IMR-90 (cell line): Measurements from ENCODE around the gene DHDH. TPM values are rescaled to one million over a fixed set of nuclear protein-coding genes. Genes with fewer than 3 reads are reported as not detected.

Source experiments
- ATAC-seq: fragments of 200-7000 bp; cut with Tn5 transposase; 2 replicates; pipeline ENCODE4 v1.9.1; 2020; ENCODE audit warnings: low read depth, mild to moderate bottlenecking, moderate library complexity
- BruUV-seq: library from RNA; stranded (reverse); fragments of 400-500 nt; replicated peaks from 2 replicates; lab custom pipeline; 2021; lab: Mats Ljungman, UMichigan
- CTCF ChIA-PET: fragments of 300-600 bp; formaldehyde crosslinking; extraction: SDS; loops from one replicate; lab custom pipeline; 2021; ENCODE audit warnings: antibody characterized with exemption; lab: Yijun Ruan, JAX
- POLR2A ChIA-PET: fragments of 300-600 bp; sonication (Branson Sonifier 250); formaldehyde crosslinking; loops from one replicate; lab custom pipeline; 2022; ENCODE audit warnings: antibody characterized with exemption; ENCODE audit not compliant: unreplicated experiment; lab: Charles Lee
- DNase-seq: peaks from one replicate; pipeline ENCODE4 v3.0.0; 2013
- H2AFZ ChIP-seq: replicated peaks from 2 replicates; pipeline ENCODE3; 2013; ENCODE audit warnings: low read length, mild to moderate bottlenecking; ENCODE audit not compliant: poor library complexity
- H2AK5ac ChIP-seq: 2 replicates; pipeline ENCODE4 v1.6.1; 2013; ENCODE audit warnings: low read depth, low read length, inconsistent platforms
- H2AK9ac ChIP-seq: replicated peaks from 2 replicates; pipeline ENCODE3; 2013; ENCODE audit warnings: mild to moderate bottlenecking, low read depth, low read length, moderate library complexity; ENCODE audit not compliant: poor library complexity
- H2BK120ac ChIP-seq: 2 replicates; pipeline ENCODE4 v1.6.1; 2013; ENCODE audit warnings: low read depth, low read length, inconsistent platforms
- H2BK15ac ChIP-seq: 3 replicates; pipeline ENCODE4 v1.6.1; 2013; ENCODE audit warnings: low read depth, low read length, inconsistent platforms
- H2BK20ac ChIP-seq: 2 replicates; pipeline ENCODE4 v1.6.1; 2013; ENCODE audit warnings: low read depth, mild to moderate bottlenecking, inconsistent platforms, low read length, moderate library complexity
- H2BK5ac ChIP-seq: 2 replicates; pipeline ENCODE4 v1.6.1; 2013; ENCODE audit warnings: mild to moderate bottlenecking, low read depth, low read length, inconsistent platforms; ENCODE audit not compliant: poor library complexity, severe bottlenecking
- H3K14ac ChIP-seq: replicated peaks from 2 replicates; pipeline ENCODE4 v1.6.1; 2013; ENCODE audit warnings: low read depth, low read length, inconsistent platforms
- H3K18ac ChIP-seq: 2 replicates; pipeline ENCODE4 v1.6.1; 2013; ENCODE audit warnings: low read depth, low read length, control low read depth
- H3K23ac ChIP-seq: 2 replicates; pipeline ENCODE4 v1.6.1; 2013; ENCODE audit warnings: low read depth, low read length, inconsistent platforms
- H3K27ac ChIP-seq: 2 replicates; pipeline ENCODE4 v1.5.1; 2013; ENCODE audit warnings: mild to moderate bottlenecking, control low read depth, low read length; ENCODE audit not compliant: insufficient read depth
- H3K27me3 ChIP-seq: 2 replicates; pipeline ENCODE4 v1.6.1; 2013; ENCODE audit warnings: low read length; ENCODE audit not compliant: control insufficient read depth, insufficient read depth
- H3K36me3 ChIP-seq: 2 replicates; pipeline ENCODE4 v1.6.1; 2013; ENCODE audit warnings: low read length, mixed read lengths; ENCODE audit not compliant: control insufficient read depth, insufficient read depth
- H3K4ac ChIP-seq: 2 replicates; pipeline ENCODE4 v1.6.1; 2013; ENCODE audit warnings: low read depth, low read length, inconsistent platforms
- H3K4me1 ChIP-seq: 2 replicates; pipeline ENCODE4 v1.6.1; 2013; ENCODE audit warnings: low read length, mixed read lengths; ENCODE audit not compliant: control insufficient read depth, insufficient read depth
- H3K4me2 ChIP-seq: 2 replicates; pipeline ENCODE4 v1.6.1; 2013; ENCODE audit warnings: low read depth, mild to moderate bottlenecking, control low read depth, low read length, moderate library complexity
- H3K4me3 ChIP-seq: 2 replicates; pipeline ENCODE4 v1.5.1; 2013; ENCODE audit warnings: low read depth, mild to moderate bottlenecking, control low read depth, low read length, moderate library complexity; ENCODE audit not compliant: insufficient read depth
- H3K56ac ChIP-seq: 2 replicates; pipeline ENCODE4 v1.6.1; 2013; ENCODE audit warnings: low read length, inconsistent platforms; ENCODE audit not compliant: insufficient read depth; ENCODE audit errors: extremely low read depth
- H3K79me1 ChIP-seq, 2 experiments: 2 replicates each; pipeline ENCODE4 v1.6.1; 2013; ENCODE audit warnings: low read length in 2 of 2, inconsistent platforms in 1 of 2, low read depth in 1 of 2
- H3K9ac ChIP-seq: 2 replicates; pipeline ENCODE4 v1.6.1; 2013; ENCODE audit warnings: low read depth, low read length, control low read depth
- H3K9me1 ChIP-seq: 2 replicates; pipeline ENCODE4 v1.6.1; 2013; ENCODE audit warnings: low read length, inconsistent platforms; ENCODE audit not compliant: insufficient read depth
- H3K9me3 ChIP-seq: 2 replicates; pipeline ENCODE4 v1.6.1; 2013; ENCODE audit warnings: low read length; ENCODE audit not compliant: control insufficient read depth, insufficient read depth
- H4K20me1 ChIP-seq: 2 replicates; pipeline ENCODE4 v1.6.1; 2013; ENCODE audit warnings: low read length, inconsistent platforms; ENCODE audit not compliant: insufficient read depth
- H4K5ac ChIP-seq: 2 replicates; pipeline ENCODE4 v1.6.1; 2013; ENCODE audit warnings: mild to moderate bottlenecking, low read depth, low read length, control low read depth
- H4K8ac ChIP-seq, 2 experiments: 2 replicates each; pipeline ENCODE4 v1.6.1; 2013; ENCODE audit warnings: low read depth in 2 of 2, low read length in 2 of 2, control low read depth in 1 of 2, inconsistent platforms in 1 of 2
- H4K91ac ChIP-seq: 2 replicates; pipeline ENCODE4 v1.6.1; 2013; ENCODE audit warnings: low read depth, low read length, inconsistent platforms; ENCODE audit not compliant: insufficient read depth
- BHLHE40 ChIP-seq: fragments of 150-350 bp; IDR thresholded peaks from 2 replicates; pipeline ENCODE4 v1.6.1; 2016; ENCODE audit warnings: mild to moderate bottlenecking, low read depth, low read length
- CHD1 ChIP-seq: IDR thresholded peaks from 2 replicates; pipeline ENCODE4 v1.6.1; 2012; ENCODE audit warnings: low read depth, low read length, improper control_type of control experiment
- CTCF ChIP-seq: conservative IDR thresholded peaks from 2 replicates; pipeline ENCODE4 v1.5.1; 2012; ENCODE audit warnings: mild to moderate bottlenecking, low read depth, low read length, improper control_type of control experiment
- FOS ChIP-seq: fragments of 150-350 bp; IDR thresholded peaks from 2 replicates; pipeline ENCODE4 v1.6.1; 2016; ENCODE audit warnings: low read depth, low read length
- MAFK ChIP-seq: IDR thresholded peaks from 2 replicates; pipeline ENCODE4 v1.6.1; 2012; ENCODE audit warnings: low read depth, low read length, improper control_type of control experiment
- MAZ ChIP-seq: IDR thresholded peaks from 2 replicates; pipeline ENCODE4 v1.6.1; 2012; ENCODE audit warnings: low read depth, mild to moderate bottlenecking, low read length, improper control_type of control experiment, moderate library complexity, borderline replicate concordance
- MXI1 ChIP-seq: IDR thresholded peaks from 2 replicates; pipeline ENCODE4 v1.6.1; 2012; ENCODE audit warnings: low read depth, mild to moderate bottlenecking, low read length, moderate library complexity, borderline replicate concordance
- NFE2L2 ChIP-seq: fragments of 150-350 bp; IDR thresholded peaks from 2 replicates; pipeline ENCODE4 v1.6.1; 2016; ENCODE audit warnings: low read depth, mild to moderate bottlenecking, low read length
- POLR2A ChIP-seq: IDR thresholded peaks from 2 replicates; pipeline ENCODE4 v1.6.1; 2012; ENCODE audit warnings: mild to moderate bottlenecking, low read depth, low read length
- RAD21 ChIP-seq: IDR thresholded peaks from 2 replicates; pipeline ENCODE4 v1.6.1; 2012; ENCODE audit warnings: low read length, improper control_type of control experiment
- RCOR1 ChIP-seq: IDR thresholded peaks from 2 replicates; pipeline ENCODE4 v1.6.1; 2012; ENCODE audit warnings: mild to moderate bottlenecking, low read length, improper control_type of control experiment; ENCODE audit not compliant: insufficient replicate concordance
- RFX5 ChIP-seq: IDR thresholded peaks from 2 replicates; pipeline ENCODE4 v1.8.0; 2012; ENCODE audit warnings: low read depth, mild to moderate bottlenecking, low read length, moderate library complexity
- SMC3 ChIP-seq: fragments of 150-350 bp; IDR thresholded peaks from 2 replicates; pipeline ENCODE4 v1.6.1; 2016; ENCODE audit warnings: low read depth, mild to moderate bottlenecking, antibody characterized with exemption, low read length, moderate library complexity
- WGBS, 2 experiments: methylation state at CpG; one replicate each; pipeline versions ENCODE4 v1.1.5 to v1.1.7; 2013; ENCODE audit warnings: missing lambda C conversion rate in 2 of 2; ENCODE audit not compliant: insufficient read length in 1 of 2; ENCODE audit errors: extremely low coverage in 2 of 2; 5-methylcytosine and 5-hydroxymethylcytosine counted together
- dilution Hi-C: fragments of 300-500 bp; cut with HindIII; formaldehyde crosslinking; loops from one replicate; pipeline ENCODE4 v1.14.3; 2018; ENCODE audit warnings: low sequenced_read_pairs; ENCODE audit not compliant: unreplicated experiment
- in situ Hi-C: fragments of 300-500 bp; cut with MboI; formaldehyde crosslinking; loops from 3 replicates; pipeline ENCODE4 v1.14.3; 2019; ENCODE audit warnings: low sequenced_read_pairs, inconsistent platforms, mixed read lengths
- intact Hi-C: fragments of 100-400 bp; cut with micrococcal nuclease; formaldehyde crosslinking; loops from 2 replicates; pipeline ENCODE4 v1.10.0; 2022
- polyA plus RNA-seq, 3 experiments: library from polyadenylated mRNA; depleted of rRNA; stranded (reverse); fragments of >200 nt; gene quantifications; 2 replicates each; pipeline ENCODE4 v1.2.3, GENCODE V29; 2012; ENCODE audit warnings: low replicate concordance in 1 of 3
- total RNA-seq: library from RNA; depleted of rRNA; stranded (reverse); fragments of >200 nt; gene quantifications from 2 replicates; pipeline ENCODE4 v1.2.3, GENCODE V29; 2012
- TF ChIP-seq, protein P1 (sequence below): fragments of 150-350 bp; IDR thresholded peaks from 2 replicates; pipeline ENCODE4 v1.6.1; 2016; ENCODE audit warnings: low read depth, mild to moderate bottlenecking, low read length, moderate library complexity, borderline replicate concordance
- TF ChIP-seq, protein P2 (sequence below): fragments of 150-350 bp; IDR thresholded peaks from 2 replicates; pipeline ENCODE4 v1.6.1; 2017; ENCODE audit warnings: mild to moderate bottlenecking, antibody characterized with exemption, low read length, low read depth

Gene DHDH
- total and polyA plus RNA-seq, 2 of the 4 experiments (the other 2 are of a cell fraction), result 0.36 to 0.53 TPM

GRCh38 chr19:48950830-48951519 is 17.5 kb downstream of the DHDH start:
- H3K36me3 ChIP-seq, result no peaks in the 10 kb centered on the region; the same call in 1 of the 2 replicates
- H2AFZ ChIP-seq, result no peak overlapping the region
- H3K18ac ChIP-seq, result no peak overlapping the region
- H3K23ac ChIP-seq, result no peak overlapping the region
- H2BK15ac ChIP-seq, result no peak overlapping the region
- H3K4me3 ChIP-seq, result no peak overlapping the region
- H4K20me1 ChIP-seq, result no peaks in the 10 kb centered on the region
- H4K91ac ChIP-seq, result no peak overlapping the region
- no peak overlapping the region for H2AK9ac ChIP-seq
- H4K5ac ChIP-seq, result no peak overlapping the region
- H2BK5ac ChIP-seq, result no peak overlapping the region
- H3K9me1 ChIP-seq, result 0 out of 2 replicates have a peak, but pooled peaks cover 6% of the 10 kb centered on the region
- H3K14ac ChIP-seq, result 0 out of 2 replicates have a peak overlapping the region, but pooled peaks have one; percentile 37
- ChIA-PET POLR2A (no interaction called here), CTCF (interaction anchor here (0.5 to 2.4 kb wide), 2 partner anchors 20 to 21 kb away, joined by 3 to 8 read pairs; no protein-coding TSS in a partner anchor)
- no peak overlapping the region for H2AK5ac ChIP-seq
- dilution Hi-C loops, result no loop called here
- H2BK20ac ChIP-seq, result no peak overlapping the region
- H3K4me1 ChIP-seq, result peaks cover 5% of the 10 kb centered on the region; the same call in 1 of the 2 replicates
- H3K56ac ChIP-seq, result no peak overlapping the region
- intact Hi-C loops, result no loop called here
- H2BK120ac ChIP-seq, result no peak overlapping the region
- in situ Hi-C loops, result no loop called here
- ATAC-seq (no peak), DNase-seq (no peak)
- peaks cover 9 to 12% of the 10 kb centered on the region in 2 experiments; a peak in 3 of 4 replicates for H3K79me1 ChIP-seq
- peak overlapping the region; percentile 10; the same call in 1 of the 2 replicates for H3K4me2 ChIP-seq
- peaks cover 5% of the 10 kb centered on the region; the same call in 1 of the 2 replicates for H3K9me3 ChIP-seq
- no peak overlapping the region for H3K27ac ChIP-seq
- no TSS peak for BruUV-seq
- H3K9ac ChIP-seq, result no peak overlapping the region
- 40% methylated on average over 2 of the region's 9 CpGs; no CpG with 5 or more reads in 1 of the 2 experiments for WGBS, 2 experiments
- no peaks in the 10 kb centered on the region for H3K27me3 ChIP-seq
- H3K4ac ChIP-seq, result no peak overlapping the region
- 0 out of 4 replicates have a peak overlapping the region, but pooled peaks of 1 of the 2 experiments have one; percentile 5 for H4K8ac ChIP-seq
- no peak for TF ChIP-seq SMC3
- no peak for TF ChIP-seq CTCF
- no peak for TF ChIP-seq POLR2A
- TF ChIP-seq RAD21, result no peak
- TF ChIP-seq, protein P1, sequence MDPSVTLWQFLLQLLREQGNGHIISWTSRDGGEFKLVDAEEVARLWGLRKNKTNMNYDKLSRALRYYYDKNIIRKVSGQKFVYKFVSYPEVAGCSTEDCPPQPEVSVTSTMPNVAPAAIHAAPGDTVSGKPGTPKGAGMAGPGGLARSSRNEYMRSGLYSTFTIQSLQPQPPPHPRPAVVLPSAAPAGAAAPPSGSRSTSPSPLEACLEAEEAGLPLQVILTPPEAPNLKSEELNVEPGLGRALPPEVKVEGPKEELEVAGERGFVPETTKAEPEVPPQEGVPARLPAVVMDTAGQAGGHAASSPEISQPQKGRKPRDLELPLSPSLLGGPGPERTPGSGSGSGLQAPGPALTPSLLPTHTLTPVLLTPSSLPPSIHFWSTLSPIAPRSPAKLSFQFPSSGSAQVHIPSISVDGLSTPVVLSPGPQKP, result no peak
- TF ChIP-seq, protein P2, sequence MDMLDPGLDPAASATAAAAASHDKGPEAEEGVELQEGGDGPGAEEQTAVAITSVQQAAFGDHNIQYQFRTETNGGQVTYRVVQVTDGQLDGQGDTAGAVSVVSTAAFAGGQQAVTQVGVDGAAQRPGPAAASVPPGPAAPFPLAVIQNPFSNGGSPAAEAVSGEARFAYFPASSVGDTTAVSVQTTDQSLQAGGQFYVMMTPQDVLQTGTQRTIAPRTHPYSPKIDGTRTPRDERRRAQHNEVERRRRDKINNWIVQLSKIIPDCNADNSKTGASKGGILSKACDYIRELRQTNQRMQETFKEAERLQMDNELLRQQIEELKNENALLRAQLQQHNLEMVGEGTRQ, result no peak
- TF ChIP-seq MXI1, result no peak
- TF ChIP-seq BHLHE40, result no peak
- no peak for TF ChIP-seq MAZ
- no peak for TF ChIP-seq RFX5
- TF ChIP-seq NFE2L2, result no peak
- no peak for TF ChIP-seq RCOR1
- TF ChIP-seq FOS, result no peak
- no peak for TF ChIP-seq CHD1
- no peak for TF ChIP-seq MAFK
